ENCODE measurements around the gene MFAP5.

The MFAP5 gene, protein sequence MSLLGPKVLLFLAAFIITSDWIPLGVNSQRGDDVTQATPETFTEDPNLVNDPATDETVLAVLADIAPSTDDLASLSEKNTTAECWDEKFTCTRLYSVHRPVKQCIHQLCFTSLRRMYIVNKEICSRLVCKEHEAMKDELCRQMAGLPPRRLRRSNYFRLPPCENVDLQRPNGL

DNA sequence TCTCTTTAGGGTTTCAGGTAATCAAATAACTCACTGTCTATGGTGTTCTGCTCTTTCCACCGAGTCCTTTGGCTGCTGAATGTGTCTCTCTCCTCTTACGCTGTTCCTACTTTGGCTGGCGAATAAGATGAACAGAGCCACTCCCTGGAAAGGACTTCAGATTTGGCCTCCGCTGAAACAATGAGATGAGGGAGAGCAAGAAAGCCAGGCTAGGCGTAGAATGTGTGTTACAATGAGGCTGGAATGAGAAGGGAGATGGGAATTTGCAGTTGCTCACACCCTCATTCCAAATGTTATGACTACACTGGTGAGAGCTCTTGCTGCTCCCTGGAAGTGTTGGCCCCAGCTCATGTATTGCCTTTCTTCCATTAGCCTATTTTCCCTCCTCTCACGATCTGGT, at the start of gene MFAP5:
Gene MFAP5, minus strand, starts transcription at position 234 of the 400 bp plus-strand sequence. CDS start 722 bp downstream, outside the sequence.
- H3K4me3 ChIP-seq (ENCODE audit: low read depth, low read length) = no peak within 1 kb of the TSS
- TF ChIP-seq, protein P1, sequence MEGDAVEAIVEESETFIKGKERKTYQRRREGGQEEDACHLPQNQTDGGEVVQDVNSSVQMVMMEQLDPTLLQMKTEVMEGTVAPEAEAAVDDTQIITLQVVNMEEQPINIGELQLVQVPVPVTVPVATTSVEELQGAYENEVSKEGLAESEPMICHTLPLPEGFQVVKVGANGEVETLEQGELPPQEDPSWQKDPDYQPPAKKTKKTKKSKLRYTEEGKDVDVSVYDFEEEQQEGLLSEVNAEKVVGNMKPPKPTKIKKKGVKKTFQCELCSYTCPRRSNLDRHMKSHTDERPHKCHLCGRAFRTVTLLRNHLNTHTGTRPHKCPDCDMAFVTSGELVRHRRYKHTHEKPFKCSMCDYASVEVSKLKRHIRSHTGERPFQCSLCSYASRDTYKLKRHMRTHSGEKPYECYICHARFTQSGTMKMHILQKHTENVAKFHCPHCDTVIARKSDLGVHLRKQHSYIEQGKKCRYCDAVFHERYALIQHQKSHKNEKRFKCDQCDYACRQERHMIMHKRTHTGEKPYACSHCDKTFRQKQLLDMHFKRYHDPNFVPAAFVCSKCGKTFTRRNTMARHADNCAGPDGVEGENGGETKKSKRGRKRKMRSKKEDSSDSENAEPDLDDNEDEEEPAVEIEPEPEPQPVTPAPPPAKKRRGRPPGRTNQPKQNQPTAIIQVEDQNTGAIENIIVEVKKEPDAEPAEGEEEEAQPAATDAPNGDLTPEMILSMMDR (IDR thresholded peaks at IDR 0.05; ENCODE audit: insufficient read depth, low read depth, low read length, missing control alignments) = no peak
- no peak for DNase-seq (ENCODE audit: low read depth)

DNA sequence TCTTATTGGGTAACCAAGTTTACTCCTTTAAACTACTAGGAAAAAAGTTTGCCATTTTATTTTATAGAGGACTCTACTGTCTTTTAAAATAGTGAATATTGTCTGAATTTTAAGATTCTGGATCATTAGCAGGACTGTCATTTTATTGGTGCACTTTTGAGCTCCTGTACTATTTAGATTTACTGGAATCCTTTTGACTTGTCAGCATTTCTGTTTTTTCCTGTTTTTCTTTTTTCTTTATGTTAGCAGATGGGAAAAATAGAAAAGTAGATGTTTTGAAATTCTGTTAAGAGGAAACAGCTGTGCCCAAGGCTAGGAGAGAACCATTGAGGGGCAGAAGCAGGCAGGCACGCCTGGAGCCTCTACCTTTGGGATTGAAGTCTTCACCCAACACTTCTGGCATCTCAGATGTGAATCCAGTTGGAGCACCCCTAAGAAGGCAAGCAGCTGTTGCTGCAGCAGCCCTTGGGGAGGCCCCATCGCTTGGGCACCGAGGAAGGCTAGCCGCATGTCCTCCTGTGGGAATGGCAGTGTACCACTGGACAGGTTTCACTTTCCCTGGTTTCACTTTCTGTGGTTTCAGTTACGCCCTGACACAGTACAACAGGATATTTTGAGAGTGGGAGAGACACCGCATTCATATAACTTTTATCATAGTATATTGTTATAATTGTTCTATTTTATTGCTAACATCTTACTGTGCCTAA, 46.7 kb upstream of the MFAP5 start:
- TF ChIP-seq, protein P1 (IDR thresholded peaks at IDR 0.05; ENCODE audit: insufficient read depth, low read depth, low read length, missing control alignments) = no peak
- DNase-seq (ENCODE audit: low read depth) = peak; percentile 18

DNA sequence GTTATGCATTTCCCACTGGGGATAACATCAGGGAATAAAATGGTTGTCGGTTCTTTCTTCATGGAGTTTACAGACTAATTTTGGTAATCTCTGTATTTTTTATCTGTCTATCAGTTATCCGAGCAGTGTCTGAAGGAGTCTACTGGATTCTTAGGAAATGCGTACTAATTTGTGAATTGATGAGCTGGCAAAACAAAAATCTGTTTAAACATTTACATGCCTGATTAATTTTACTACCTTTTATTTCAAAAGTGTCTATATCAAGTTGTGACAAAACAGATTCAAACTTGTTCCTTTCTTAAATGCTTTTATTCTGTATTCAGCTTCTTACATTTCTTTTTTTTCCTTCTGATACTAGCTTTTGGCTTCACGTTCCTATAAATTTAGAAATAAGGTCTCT, 39.5 kb upstream of the MFAP5 start:
- TF ChIP-seq, protein P1 (IDR thresholded peaks at IDR 0.05; ENCODE audit: insufficient read depth, low read depth, low read length, missing control alignments) = no peak
- no peak overlapping the region for H3K4me3 ChIP-seq (ENCODE audit: low read depth, low read length)
- DNase-seq (ENCODE audit: low read depth) = no peak

More for the DNA sequence above, 46.7 kb upstream of the MFAP5 start:
- H3K4me3 ChIP-seq (ENCODE audit: low read depth, low read length) = no peak overlapping the region

DNA sequence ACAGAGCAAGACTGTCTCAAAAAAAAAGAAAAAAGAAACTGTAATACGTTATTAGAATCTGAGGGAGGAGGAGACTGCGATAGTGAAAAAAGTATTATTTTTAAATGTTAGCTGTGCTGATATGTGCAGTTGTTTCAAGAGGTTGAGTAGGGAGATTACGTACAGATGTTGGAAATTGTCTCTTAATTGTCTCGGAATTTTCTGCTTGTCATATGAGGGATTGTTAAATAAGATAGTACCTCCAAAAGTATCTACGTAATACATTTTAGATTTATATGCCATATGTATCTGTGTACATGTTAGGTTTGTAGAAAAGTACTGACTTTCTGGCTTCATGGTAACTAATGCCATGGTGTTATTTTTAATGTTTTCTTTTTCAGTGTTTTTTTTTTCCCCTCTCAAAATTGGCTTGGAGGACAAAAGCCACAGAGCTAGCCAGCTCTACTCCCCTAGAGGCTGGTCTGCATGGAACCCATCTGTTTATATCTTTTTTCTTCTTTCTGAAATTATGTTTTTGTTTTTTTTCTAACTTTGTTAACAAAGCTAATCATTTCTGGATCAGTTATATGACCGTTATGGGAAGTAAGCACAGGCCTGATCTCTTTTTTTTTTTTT, 38.5 kb upstream of the MFAP5 start:
- DNase-seq (ENCODE audit: low read depth) = no peak
- TF ChIP-seq, protein P1 (IDR thresholded peaks at IDR 0.05; ENCODE audit: insufficient read depth, low read depth, low read length, missing control alignments) = no peak
- no peak overlapping the region for H3K4me3 ChIP-seq (ENCODE audit: low read depth, low read length)

DNA sequence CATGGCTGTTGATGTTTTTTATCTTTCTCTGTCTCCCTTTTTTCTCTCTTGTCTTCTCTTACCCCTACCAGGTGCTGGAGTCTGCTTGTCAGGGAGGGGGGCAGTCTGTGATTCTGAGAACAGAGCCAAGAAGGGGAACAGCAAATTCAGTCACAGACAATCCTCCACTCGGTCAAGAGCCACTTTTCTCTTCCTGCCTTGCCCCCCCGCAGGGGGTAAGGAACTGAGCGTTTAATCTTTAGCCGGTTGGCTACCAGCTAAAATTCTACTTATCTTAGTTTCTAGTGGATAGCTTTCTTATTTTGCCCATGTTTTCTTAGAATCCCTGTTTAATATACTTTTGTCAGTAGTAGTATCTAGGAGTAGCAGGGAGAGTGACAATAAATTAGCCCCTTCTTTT, 37.1 kb upstream of the MFAP5 start:
- TF ChIP-seq, protein P1 (IDR thresholded peaks at IDR 0.05; ENCODE audit: insufficient read depth, low read depth, low read length, missing control alignments) = no peak
- H3K4me3 ChIP-seq (ENCODE audit: low read depth, low read length) = no peak overlapping the region
- DNase-seq (ENCODE audit: low read depth) = no peak

DNA sequence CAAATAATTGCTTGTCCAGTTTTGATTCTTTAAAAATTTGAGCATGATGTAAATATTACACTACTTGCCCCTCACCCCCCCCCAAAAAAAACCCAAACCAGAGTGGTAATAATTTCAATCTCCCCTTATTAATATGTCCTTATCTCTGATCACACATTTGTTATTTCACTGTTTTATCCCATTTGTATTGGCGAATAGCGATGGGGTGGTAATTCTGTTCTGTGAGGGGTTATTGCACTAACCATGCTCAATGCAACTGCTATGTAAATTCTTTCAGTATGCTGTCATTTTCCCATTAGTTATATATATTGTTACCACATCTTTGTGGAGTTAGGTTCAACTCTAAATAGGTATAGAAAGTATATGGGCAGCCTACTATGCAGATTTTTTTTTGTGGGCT, 36.3 kb upstream of the MFAP5 start:
- H3K4me3 ChIP-seq (ENCODE audit: low read depth, low read length) = peak overlapping the region; percentile 98
- no peak for DNase-seq (ENCODE audit: low read depth)
- TF ChIP-seq, protein P1 (IDR thresholded peaks at IDR 0.05; ENCODE audit: insufficient read depth, low read depth, low read length, missing control alignments) = no peak
